Astrocyte (in vitro differentiated cells and primary cell): Measurements from ENCODE around the gene DNAH1.

ENCODE experiments used
- EZH2 ChIP-seq: IDR thresholded peaks from 2 replicates; pipeline ENCODE4 v1.6.1; 2012; ENCODE audit warnings: mild to moderate bottlenecking, low read length, inconsistent platforms; ENCODE audit not compliant: insufficient read depth
- TF ChIP-seq, protein P1 (sequence below): IDR thresholded peaks from 2 replicates; pipeline ENCODE4 v1.5.1; 2011; ENCODE audit warnings: low read depth, mild to moderate bottlenecking, inconsistent platforms, low read length, moderate library complexity; ENCODE audit not compliant: insufficient read depth

DNA sequence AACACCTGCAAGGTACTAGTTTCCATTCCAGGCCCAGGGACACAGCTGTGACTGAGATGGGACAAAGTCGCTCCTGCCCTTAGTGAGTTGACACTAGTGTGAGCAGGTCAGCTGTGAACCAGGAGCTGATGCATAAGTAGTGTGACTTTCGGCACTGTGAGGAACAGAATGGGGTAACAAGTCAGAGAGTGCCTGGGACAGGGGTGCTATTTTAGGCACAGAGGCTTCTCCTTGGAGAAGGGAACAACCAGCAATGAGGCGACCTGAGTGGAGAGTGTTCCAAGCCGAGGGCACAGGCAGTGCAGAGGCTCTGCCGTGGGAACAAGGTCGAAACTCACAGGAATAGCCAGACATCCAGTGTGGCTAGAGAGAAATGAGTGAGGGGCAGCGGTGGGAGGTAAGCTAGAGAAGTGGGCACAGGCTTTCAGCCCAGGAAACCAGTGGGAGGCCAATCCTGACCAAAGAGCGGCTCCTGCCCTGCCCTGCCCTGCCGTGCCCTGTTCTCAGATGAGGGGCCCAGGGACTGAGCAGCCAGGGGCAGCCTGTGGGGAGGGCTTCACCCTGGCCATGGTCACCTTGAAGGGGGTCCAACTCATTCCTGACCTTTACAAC, 14.2 kb downstream of the DNAH1 start:
- TF ChIP-seq, protein P1, sequence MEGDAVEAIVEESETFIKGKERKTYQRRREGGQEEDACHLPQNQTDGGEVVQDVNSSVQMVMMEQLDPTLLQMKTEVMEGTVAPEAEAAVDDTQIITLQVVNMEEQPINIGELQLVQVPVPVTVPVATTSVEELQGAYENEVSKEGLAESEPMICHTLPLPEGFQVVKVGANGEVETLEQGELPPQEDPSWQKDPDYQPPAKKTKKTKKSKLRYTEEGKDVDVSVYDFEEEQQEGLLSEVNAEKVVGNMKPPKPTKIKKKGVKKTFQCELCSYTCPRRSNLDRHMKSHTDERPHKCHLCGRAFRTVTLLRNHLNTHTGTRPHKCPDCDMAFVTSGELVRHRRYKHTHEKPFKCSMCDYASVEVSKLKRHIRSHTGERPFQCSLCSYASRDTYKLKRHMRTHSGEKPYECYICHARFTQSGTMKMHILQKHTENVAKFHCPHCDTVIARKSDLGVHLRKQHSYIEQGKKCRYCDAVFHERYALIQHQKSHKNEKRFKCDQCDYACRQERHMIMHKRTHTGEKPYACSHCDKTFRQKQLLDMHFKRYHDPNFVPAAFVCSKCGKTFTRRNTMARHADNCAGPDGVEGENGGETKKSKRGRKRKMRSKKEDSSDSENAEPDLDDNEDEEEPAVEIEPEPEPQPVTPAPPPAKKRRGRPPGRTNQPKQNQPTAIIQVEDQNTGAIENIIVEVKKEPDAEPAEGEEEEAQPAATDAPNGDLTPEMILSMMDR = no peak
- no peak for TF ChIP-seq EZH2
